GM21390 (cell line): ENCODE data around the gene ANKRD6.

Source experiments
- ATAC-seq: cut with Tn5 transposase; IDR thresholded peaks from one replicate; pipeline ENCODE4 v1.9.1; 2021; ENCODE audit not compliant: unreplicated experiment

The ANKRD6 gene

DNA sequence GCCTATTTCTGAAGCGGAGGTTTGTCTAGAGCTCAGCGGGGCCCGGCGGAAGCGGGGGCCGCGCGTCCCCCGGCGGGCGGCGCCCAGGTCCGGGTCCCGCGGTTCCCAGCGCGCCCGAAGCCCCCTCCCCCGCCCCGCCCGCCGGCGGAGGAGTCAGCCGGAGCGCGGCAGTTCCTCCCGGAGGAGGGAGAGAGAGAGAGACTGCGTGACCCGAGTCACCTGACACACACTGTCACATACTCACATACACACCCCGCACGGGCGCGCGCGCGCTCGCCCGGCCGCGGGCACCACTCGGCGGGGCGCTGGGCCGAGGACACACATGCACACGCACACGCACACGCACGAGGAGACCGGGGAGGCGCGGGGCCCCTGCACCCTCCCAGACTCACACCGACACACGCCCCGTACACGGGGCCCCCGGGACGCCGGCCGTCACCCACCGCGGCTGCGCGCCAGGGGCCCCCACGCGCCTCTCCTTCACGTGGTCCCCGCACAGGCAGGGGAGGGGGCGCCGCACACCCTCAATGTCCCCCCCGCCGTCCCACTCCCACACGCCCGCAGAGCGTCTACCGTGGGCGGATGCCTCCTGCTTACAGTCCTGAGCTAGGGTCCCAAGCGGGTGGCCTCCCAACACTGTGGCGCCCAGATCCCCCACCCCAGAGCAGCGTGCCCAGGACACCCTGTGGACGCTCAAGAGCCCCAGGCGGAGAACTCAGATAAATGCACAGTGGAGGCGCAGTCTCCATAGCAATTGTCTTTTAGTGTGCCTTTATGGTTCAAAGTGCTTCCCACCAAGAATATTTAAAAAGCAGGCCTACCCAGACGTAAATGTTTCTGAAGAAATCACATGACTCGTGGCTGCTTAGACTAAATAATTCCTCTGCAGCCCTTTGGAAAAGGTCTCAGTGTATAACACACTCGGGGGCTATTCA lies 20.6 kb upstream of the ANKRD6 start, which contains the start of gene RRAGD:
Gene RRAGD, minus strand, starts transcription at position 203 of the 935 bp plus-strand sequence. CDS start 280 bp downstream, outside the sequence.
- peak; percentile 65 for ATAC-seq

DNA sequence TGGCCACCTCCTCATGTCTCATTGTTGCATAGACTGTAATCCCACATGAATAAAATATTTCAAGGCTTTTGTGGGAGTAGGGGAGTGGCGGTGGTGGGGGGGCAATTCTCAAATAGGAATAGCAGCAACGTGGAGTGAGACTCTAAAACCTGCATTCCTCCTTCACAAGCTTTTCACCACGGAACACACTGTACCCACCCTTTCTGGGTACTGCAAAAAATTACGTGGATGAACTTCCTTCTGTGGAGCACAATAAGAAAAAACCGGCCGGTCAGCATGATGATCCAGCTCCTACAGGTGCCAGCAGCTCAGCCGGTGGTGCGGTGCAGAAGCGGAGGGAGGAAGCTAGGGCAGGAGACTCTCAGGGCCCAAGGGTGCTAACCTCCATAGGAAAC lies 19.9 kb upstream of the ANKRD6 start:
- ATAC-seq: no peak

DNA sequence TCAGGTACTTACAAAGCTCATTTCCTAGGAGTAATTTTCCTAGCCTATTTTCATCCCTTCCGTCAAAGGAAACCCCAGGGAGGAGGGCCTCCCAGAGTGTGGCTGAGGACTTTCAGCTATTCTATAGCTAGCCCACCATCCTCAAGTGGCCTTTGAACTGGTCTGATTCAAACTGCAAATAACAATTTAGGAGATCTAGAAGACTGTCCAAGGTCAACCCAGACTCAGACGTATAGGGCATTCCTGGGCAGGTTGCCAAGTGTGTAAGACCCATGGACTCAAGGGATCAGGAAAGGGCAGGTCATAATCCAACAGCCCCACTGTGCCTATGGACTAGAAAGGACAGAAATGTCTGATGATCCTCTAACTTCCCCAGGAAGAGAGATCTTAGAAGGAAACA lies 18.7 kb upstream of the ANKRD6 start:
- no peak for ATAC-seq

DNA sequence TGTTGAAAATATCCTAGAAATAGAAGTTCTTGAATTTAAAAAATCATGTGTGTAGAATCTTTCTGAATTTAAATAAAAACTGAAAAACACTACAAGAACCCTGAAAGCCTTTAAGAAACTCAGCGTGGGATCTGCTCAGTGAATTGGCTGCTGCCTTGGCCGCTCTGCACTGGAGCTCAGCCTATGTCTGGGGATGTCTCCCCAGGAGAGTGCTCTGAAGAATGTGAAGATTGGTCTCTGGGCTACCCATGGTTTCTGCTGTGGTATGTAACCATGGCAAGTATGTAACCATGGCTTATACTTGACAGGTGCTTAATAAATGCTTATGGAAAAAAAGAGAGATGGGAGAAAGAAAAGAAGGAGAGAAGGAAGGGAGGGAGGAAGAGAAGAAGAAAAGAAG lies 17.8 kb upstream of the ANKRD6 start:
- no peak for ATAC-seq

DNA sequence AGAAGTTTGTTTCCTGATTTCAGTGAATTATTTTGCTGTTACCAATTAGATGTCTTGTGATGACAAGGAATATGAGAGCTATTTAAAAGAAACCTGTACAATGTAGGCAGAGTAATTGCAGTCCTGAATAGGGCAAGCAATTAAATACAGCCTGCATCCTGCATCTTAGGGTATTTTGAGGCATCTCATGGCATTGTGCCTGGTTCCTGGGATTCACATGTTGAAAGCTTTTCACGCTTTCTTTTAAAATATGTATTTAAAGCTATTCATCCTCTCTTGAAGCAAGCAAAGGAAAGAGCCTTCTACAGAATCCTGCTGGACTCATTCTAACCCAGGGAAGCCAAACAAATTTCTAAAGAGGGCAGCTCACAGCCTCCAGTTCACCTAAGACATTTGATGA lies 16.2 kb upstream of the ANKRD6 start:
- no peak for ATAC-seq

DNA sequence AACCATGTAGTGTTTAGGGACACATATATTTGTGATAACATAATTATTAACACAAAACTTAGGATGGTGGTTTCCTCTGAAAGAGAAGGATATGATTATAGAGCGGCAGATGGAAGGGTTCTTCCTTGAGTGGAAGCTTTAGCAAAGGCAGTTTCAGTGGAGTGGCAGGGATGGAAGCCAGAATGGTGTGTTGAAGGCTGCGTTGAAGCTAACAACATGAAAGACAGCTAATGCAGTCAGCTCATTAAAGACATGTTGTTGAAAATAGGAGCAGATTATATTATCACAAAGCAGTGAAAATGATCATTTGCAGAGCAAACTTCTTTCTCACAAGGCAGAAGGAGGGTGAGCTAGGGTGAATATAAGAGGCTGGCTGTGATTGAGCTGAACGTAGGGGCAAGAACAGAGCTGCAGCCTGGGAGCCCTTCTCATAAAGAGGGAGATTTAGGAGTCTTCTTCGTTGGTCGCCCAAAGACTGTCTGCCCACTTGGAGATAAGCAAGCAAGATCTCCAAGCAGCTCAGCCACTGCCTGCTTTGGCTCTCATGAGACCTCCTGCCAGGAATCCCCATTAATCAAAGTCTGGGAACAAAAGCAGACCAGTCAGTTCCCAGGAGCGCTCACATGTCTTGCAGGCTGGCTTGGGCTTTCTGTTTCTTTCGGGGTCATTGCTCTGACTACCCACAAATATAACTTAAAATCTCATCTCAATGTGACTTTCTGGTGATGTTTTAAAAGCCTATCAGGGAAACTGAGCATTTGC lies 2.6 kb upstream of the ANKRD6 start:
- ATAC-seq: no peak

DNA sequence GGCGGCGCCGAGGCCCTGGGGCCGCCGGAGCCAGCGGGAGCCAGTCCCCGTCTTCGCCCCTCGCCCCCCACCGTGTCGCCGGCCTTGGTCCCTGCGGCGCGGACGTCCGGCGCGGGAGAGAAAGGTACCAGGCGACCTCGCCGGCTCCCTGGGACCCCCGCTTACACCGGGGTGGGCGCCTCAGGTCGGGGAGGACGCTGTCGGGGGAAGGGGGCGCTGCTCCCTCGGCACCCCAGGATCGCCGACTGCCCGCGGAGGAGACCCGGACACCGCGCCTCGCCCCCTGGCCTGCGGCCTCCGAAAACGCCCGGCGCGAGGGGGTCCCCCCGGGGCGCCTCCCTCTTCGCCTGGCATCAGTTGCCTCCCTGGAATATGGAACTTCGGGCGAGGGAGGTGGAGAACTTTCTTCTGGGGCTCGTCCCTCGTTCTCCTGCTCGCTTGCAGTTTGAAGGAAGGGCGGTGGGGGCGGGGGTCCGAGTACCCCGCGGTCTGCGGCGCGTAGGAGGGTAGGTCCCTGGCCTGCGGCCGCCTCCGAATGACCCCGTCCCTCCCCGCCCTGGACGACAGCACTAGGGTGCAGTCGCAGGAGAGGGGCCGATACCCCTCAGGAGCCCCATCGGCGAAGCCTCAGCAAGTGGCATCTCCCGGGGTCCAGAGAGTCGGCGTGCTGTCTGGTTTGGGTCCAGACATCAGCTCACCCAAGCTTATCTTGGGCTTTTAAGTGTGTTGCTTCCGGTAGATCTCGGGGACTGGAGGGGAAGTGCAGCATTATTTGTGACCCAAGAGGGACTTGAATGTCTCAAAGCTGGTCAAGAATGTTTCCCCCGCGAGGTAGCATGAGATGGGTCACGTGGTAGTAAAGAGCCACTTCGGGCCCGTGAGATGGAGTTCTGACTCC lies 549 bp downstream of the ANKRD6 start:
- peak; percentile 36 for ATAC-seq

DNA sequence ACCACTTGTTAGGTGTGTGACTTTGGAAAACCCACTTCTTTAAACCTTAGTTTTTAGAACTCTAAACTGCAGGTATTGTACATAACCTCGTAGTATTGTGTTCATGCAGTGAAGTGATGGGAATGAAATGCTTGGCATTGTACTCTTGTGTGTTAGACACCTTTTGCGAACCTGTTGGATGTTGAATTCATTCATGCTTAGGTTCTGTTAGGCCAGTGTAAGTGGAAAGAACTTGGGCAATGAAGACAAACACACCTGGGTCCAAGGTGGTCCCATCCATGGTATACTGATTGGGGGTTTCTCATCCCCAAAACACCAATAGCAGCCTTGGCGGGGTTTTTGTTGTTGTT lies 1.2 kb downstream of the ANKRD6 start:
- ATAC-seq: no peak

DNA sequence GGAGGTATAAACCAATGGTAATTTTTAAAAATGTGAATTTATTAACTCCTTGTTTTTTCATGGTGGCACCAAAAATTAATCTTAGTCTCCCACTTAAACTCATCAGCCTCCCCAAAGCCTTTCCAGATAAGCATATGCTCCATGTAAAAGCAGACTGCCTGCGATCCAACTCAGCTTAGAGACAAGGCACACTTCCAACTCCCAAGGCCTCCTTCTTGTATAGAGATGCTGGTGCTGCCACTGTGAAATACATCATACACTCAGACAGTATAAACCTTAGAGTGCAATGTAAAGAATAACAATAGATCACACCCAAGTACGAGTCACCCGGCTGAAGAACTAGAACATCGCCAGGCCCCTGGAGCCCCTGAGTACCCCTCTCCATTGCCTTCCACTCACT lies 2.0 kb downstream of the ANKRD6 start:
- ATAC-seq: no peak

DNA sequence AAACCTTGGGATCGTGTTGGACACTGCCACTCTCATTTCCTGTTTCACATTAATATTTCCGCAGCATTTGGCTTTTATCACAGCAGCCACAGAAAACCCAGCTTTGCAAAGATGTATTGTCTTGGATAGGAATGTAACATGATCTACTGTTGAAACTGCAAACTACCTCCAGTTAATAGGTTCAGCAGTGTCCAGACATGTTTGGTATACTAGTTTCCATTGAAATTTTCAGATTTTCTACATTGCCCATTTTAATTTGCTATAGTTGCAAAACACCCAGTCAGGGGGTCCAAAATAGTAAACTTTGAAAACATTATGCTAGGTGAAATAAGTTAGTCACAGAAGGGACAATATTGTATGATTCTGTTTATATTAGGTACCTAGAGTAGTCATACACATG lies 3.3 kb downstream of the ANKRD6 start:
- no peak for ATAC-seq

DNA sequence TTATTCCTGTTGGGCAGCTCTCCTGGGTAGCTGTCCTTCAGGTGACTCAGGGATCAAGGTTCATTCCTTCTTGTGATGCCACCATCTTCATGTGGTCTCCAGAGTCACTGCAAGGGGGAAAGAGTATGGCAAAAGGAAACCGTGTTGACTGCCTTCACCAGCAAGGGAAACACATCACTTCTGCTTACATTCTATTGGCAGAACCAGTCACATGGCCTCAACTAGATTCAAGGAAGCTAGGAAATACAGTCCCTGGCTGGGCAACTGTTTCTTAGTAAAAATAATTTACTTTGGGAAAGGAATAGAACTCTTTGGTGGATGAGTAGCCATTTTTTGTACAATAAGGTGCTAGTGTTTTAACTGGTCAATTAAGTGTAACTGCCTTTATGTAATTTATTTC lies 5.3 kb downstream of the ANKRD6 start:
- ATAC-seq: no peak

DNA sequence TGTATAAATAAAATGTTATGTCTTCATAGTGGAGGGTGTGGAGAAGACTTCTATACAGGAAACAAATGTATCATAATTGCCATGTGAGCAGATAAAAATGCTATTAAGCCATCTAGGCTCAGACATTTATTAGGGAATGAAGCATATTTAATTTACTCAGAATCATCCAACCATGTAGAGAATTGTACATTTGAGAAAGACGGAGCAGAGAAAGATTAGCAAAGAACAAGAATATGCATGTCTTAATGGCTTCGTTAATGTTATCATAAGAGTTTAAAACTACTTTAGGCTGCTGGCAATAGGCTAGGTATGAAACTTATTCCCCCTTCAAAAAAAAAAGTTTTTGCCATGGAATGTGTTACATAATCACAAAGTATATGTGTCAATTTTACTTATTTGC lies 6.1 kb downstream of the ANKRD6 start:
- no peak for ATAC-seq

DNA sequence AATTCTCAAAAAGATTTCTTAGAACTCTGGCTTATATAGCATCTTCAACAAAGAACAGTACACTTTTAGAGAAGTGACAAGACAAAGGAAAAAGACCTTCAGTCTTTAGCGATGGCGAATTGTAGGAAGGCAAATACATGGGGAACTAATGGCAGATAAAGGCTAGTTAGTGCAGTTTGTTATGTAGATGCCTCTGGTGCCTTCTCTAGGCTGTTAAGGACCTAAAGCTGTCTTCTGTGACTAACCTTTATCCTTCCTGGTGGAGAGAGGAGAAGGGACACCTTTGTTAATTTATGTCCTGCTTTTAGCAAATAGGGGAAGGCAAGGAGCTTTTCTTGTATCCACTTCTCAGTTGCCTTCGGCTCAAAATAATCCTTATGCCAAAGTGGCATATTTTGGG lies 7.2 kb downstream of the ANKRD6 start:
- no peak for ATAC-seq

DNA sequence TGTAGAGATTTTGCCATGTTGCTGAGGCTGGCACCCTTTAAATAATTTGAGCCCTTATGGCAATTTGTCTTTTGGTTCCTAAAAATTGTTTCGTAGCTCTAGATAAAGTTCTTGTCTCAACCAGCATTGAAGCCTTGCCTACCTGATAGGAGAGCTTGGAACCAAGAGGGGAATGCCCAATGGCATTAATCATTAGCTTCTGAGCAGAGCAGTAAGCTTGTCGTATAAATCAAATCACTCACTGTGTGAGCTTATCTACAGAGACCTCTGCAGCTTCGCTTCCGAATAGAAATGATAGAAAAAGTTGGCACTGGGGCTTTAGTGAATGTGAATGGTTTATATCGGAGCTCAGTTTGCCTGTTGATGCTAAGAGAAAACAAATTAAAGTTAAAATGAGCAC lies 10.7 kb downstream of the ANKRD6 start:
- no peak for ATAC-seq

DNA sequence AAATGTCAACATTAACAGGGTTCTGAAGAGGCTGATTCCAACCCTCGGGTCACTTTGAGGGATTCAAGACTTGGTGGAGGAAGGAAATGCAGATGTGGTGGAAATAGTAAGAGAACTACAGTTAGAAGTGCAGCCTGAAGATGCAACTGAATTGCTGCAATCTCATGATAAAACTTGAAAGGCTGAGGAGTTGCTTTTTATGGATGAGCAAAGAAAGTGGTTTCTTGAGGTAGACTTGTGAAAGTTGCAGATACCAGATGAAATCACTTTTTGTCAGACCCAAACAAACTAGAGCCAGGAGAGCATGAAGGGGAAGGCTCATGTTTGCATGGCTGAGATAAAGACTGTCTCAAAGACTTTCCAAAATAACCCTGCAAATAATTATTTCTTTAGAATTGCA lies 16.2 kb downstream of the ANKRD6 start:
- ATAC-seq: no peak

DNA sequence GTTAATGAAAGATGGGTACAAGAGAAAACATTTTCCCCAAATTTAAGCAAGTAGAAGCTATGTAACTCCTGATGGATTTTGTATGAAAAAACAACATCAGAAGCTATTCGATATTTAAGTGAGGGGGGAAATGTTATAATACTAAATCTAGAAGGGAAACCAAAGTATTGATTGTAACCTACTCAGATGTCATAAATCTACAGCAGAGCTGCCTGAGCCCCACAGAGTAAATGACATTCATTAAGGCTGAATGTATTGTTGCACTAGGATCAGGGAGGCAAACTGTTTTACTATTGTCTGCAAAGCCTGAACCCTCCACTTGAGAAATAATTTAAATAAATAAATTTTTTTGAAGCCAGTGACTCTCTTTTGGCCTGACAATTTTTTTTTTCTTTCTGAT lies 19.3 kb downstream of the ANKRD6 start:
- ATAC-seq: no peak

DNA sequence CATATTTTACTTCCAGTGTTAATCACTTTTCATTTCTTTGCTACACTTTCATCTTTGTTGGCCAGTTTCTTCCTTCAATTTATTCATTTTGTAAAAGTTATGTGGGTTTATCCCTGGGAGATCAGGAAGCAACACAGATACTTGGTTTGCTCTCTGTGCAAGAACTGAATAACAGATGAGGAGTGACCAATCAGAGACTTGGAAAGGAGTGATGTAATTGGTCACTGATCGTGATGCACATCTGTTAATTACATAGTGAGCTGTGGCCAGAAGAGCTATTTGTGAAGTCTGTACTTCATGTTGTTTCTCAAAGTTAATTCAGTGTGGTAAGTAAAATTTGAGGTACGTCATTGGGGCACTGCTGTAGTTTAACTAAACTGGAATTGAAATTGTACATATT lies 21.3 kb downstream of the ANKRD6 start:
- no peak for ATAC-seq

DNA sequence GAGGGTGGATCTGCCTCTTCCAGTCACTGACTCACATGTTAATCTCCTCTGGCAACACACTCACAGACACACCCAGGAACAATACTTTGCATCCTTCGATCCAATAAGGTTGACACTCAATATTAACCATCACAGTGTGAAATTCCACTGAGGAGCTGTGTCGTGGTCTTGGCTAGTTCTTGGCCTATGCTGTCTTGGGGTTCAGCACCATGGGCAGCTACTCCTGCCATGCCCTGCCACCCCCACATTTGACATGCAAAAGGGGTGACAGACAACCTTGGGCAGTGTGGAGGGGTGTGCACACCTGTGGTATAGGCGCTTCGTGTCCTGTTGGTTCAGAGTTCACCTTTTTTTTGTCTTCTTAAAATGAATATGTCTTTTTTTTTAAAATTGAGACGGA lies 25.8 kb downstream of the ANKRD6 start:
- no peak for ATAC-seq

DNA sequence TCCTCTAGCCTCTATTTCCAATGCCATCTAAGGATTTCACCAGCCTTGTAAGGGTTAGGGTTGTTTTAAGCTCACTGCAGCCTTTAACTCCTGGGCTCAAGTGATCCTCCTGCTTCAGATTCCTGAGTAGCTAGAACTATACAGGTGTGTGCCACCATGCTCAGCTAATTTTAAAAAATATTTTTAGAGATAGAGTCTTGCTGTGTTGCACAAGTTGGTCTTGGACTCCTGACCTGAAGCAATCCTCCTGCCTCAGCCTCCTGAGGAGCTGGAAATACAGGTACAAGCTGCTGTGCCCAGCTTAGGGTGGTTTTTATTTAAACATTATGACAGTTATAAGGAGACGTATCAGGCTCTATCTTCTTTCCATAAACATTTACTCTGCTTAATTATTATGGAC lies 26.5 kb downstream of the ANKRD6 start:
- ATAC-seq: no peak

DNA sequence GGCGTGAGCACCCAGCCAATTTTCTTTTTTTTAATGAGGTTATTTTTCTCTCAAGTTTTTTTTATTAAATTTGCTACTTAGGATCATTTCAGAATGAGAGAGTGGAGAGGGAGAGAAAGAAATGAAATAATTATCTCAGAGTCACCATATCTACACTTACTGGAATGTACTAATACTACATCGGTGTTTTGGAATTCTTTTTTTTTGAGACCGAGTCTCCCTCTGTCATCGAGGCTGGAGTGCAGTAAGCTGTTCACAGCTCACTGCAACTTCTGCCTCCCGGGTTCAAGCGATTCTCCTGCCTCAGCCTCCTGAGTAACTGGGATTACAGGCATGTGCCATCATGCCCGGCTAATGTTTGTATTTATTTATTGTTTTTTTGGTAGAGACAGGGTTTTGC lies 27.8 kb downstream of the ANKRD6 start:
- ATAC-seq: no peak

DNA sequence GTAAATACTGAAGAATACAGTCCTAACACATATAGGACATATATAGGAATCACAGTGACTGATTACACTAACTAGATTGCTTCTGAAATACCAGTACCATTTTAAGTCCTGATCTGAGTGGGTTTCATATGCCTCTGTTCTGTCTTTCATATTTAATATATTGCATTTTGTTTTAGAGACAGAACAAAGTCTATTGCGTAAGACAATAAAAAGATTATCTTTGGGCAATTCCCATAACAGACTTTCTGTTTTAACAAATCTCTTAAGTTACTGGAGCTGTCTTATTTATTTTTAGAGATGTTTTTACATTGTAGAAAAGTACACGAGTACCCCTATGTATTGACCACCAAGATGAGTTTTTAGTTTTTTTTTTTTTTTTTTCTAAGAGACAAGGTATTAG lies 29.6 kb downstream of the ANKRD6 start:
- ATAC-seq: no peak
